IMR-90 (cell line): ENCODE results near the gene ELFN1. TPM values are rescaled to one million over a fixed set of nuclear protein-coding genes. Genes with fewer than 3 reads are reported as not detected.
A peak's percentile ranks its signal among the peaks of the same experiment; 100 is the strongest.

ENCODE experiments used
- ATAC-seq: fragments of 200-7000 bp; cut with Tn5 transposase; 2 replicates; pipeline ENCODE4 v1.9.1; 2020; ENCODE audit warnings: low read depth, mild to moderate bottlenecking, moderate library complexity
- BruUV-seq: library from RNA; stranded (reverse); fragments of 400-500 nt; replicated peaks from 2 replicates; lab custom pipeline; 2021; lab: Mats Ljungman, UMichigan
- CTCF ChIA-PET: fragments of 300-600 bp; formaldehyde crosslinking; extraction: SDS; loops from one replicate; lab custom pipeline; 2021; ENCODE audit warnings: antibody characterized with exemption; lab: Yijun Ruan, JAX
- POLR2A ChIA-PET: fragments of 300-600 bp; sonication (Branson Sonifier 250); formaldehyde crosslinking; loops from one replicate; lab custom pipeline; 2022; ENCODE audit warnings: antibody characterized with exemption; ENCODE audit not compliant: unreplicated experiment; lab: Charles Lee
- DNase-seq: peaks from one replicate; pipeline ENCODE4 v3.0.0; 2013
- H2AFZ ChIP-seq: replicated peaks from 2 replicates; pipeline ENCODE3; 2013; ENCODE audit warnings: low read length, mild to moderate bottlenecking; ENCODE audit not compliant: poor library complexity
- H2AK5ac ChIP-seq: 2 replicates; pipeline ENCODE4 v1.6.1; 2013; ENCODE audit warnings: low read depth, low read length, inconsistent platforms
- H2AK9ac ChIP-seq: replicated peaks from 2 replicates; pipeline ENCODE3; 2013; ENCODE audit warnings: mild to moderate bottlenecking, low read depth, low read length, moderate library complexity; ENCODE audit not compliant: poor library complexity
- H2BK120ac ChIP-seq: 2 replicates; pipeline ENCODE4 v1.6.1; 2013; ENCODE audit warnings: low read depth, low read length, inconsistent platforms
- H2BK15ac ChIP-seq: 3 replicates; pipeline ENCODE4 v1.6.1; 2013; ENCODE audit warnings: low read depth, low read length, inconsistent platforms
- H2BK20ac ChIP-seq: 2 replicates; pipeline ENCODE4 v1.6.1; 2013; ENCODE audit warnings: low read depth, mild to moderate bottlenecking, inconsistent platforms, low read length, moderate library complexity
- H2BK5ac ChIP-seq: 2 replicates; pipeline ENCODE4 v1.6.1; 2013; ENCODE audit warnings: mild to moderate bottlenecking, low read depth, low read length, inconsistent platforms; ENCODE audit not compliant: poor library complexity, severe bottlenecking
- H3K14ac ChIP-seq: replicated peaks from 2 replicates; pipeline ENCODE4 v1.6.1; 2013; ENCODE audit warnings: low read depth, low read length, inconsistent platforms
- H3K18ac ChIP-seq: 2 replicates; pipeline ENCODE4 v1.6.1; 2013; ENCODE audit warnings: low read depth, low read length, control low read depth
- H3K23ac ChIP-seq: 2 replicates; pipeline ENCODE4 v1.6.1; 2013; ENCODE audit warnings: low read depth, low read length, inconsistent platforms
- H3K27ac ChIP-seq: 2 replicates; pipeline ENCODE4 v1.5.1; 2013; ENCODE audit warnings: mild to moderate bottlenecking, control low read depth, low read length; ENCODE audit not compliant: insufficient read depth
- H3K27me3 ChIP-seq: 2 replicates; pipeline ENCODE4 v1.6.1; 2013; ENCODE audit warnings: low read length; ENCODE audit not compliant: control insufficient read depth, insufficient read depth
- H3K36me3 ChIP-seq: 2 replicates; pipeline ENCODE4 v1.6.1; 2013; ENCODE audit warnings: low read length, mixed read lengths; ENCODE audit not compliant: control insufficient read depth, insufficient read depth
- H3K4ac ChIP-seq: 2 replicates; pipeline ENCODE4 v1.6.1; 2013; ENCODE audit warnings: low read depth, low read length, inconsistent platforms
- H3K4me1 ChIP-seq: 2 replicates; pipeline ENCODE4 v1.6.1; 2013; ENCODE audit warnings: low read length, mixed read lengths; ENCODE audit not compliant: control insufficient read depth, insufficient read depth
- H3K4me2 ChIP-seq: 2 replicates; pipeline ENCODE4 v1.6.1; 2013; ENCODE audit warnings: low read depth, mild to moderate bottlenecking, control low read depth, low read length, moderate library complexity
- H3K4me3 ChIP-seq: 2 replicates; pipeline ENCODE4 v1.5.1; 2013; ENCODE audit warnings: low read depth, mild to moderate bottlenecking, control low read depth, low read length, moderate library complexity; ENCODE audit not compliant: insufficient read depth
- H3K56ac ChIP-seq: 2 replicates; pipeline ENCODE4 v1.6.1; 2013; ENCODE audit warnings: low read length, inconsistent platforms; ENCODE audit not compliant: insufficient read depth; ENCODE audit errors: extremely low read depth
- H3K79me1 ChIP-seq, 2 experiments: 2 replicates each; pipeline ENCODE4 v1.6.1; 2013; ENCODE audit warnings: low read length in 2 of 2, inconsistent platforms in 1 of 2, low read depth in 1 of 2
- H3K9ac ChIP-seq: 2 replicates; pipeline ENCODE4 v1.6.1; 2013; ENCODE audit warnings: low read depth, low read length, control low read depth
- H3K9me1 ChIP-seq: 2 replicates; pipeline ENCODE4 v1.6.1; 2013; ENCODE audit warnings: low read length, inconsistent platforms; ENCODE audit not compliant: insufficient read depth
- H3K9me3 ChIP-seq: 2 replicates; pipeline ENCODE4 v1.6.1; 2013; ENCODE audit warnings: low read length; ENCODE audit not compliant: control insufficient read depth, insufficient read depth
- H4K20me1 ChIP-seq: 2 replicates; pipeline ENCODE4 v1.6.1; 2013; ENCODE audit warnings: low read length, inconsistent platforms; ENCODE audit not compliant: insufficient read depth
- H4K5ac ChIP-seq: 2 replicates; pipeline ENCODE4 v1.6.1; 2013; ENCODE audit warnings: mild to moderate bottlenecking, low read depth, low read length, control low read depth
- H4K8ac ChIP-seq, 2 experiments: 2 replicates each; pipeline ENCODE4 v1.6.1; 2013; ENCODE audit warnings: low read depth in 2 of 2, low read length in 2 of 2, control low read depth in 1 of 2, inconsistent platforms in 1 of 2
- H4K91ac ChIP-seq: 2 replicates; pipeline ENCODE4 v1.6.1; 2013; ENCODE audit warnings: low read depth, low read length, inconsistent platforms; ENCODE audit not compliant: insufficient read depth
- MAFK ChIP-seq: IDR thresholded peaks from 2 replicates; pipeline ENCODE4 v1.6.1; 2012; ENCODE audit warnings: low read depth, low read length, improper control_type of control experiment
- MAZ ChIP-seq: IDR thresholded peaks from 2 replicates; pipeline ENCODE4 v1.6.1; 2012; ENCODE audit warnings: low read depth, mild to moderate bottlenecking, low read length, improper control_type of control experiment, moderate library complexity, borderline replicate concordance
- MXI1 ChIP-seq: IDR thresholded peaks from 2 replicates; pipeline ENCODE4 v1.6.1; 2012; ENCODE audit warnings: low read depth, mild to moderate bottlenecking, low read length, moderate library complexity, borderline replicate concordance
- WGBS, 2 experiments: methylation state at CpG; one replicate each; pipeline versions ENCODE4 v1.1.5 to v1.1.7; 2013; ENCODE audit warnings: missing lambda C conversion rate in 2 of 2; ENCODE audit not compliant: insufficient read length in 1 of 2; ENCODE audit errors: extremely low coverage in 2 of 2; 5-methylcytosine and 5-hydroxymethylcytosine counted together
- dilution Hi-C: fragments of 300-500 bp; cut with HindIII; formaldehyde crosslinking; loops from one replicate; pipeline ENCODE4 v1.14.3; 2018; ENCODE audit warnings: low sequenced_read_pairs; ENCODE audit not compliant: unreplicated experiment
- in situ Hi-C: fragments of 300-500 bp; cut with MboI; formaldehyde crosslinking; loops from 3 replicates; pipeline ENCODE4 v1.14.3; 2019; ENCODE audit warnings: low sequenced_read_pairs, inconsistent platforms, mixed read lengths
- intact Hi-C: fragments of 100-400 bp; cut with micrococcal nuclease; formaldehyde crosslinking; loops from 2 replicates; pipeline ENCODE4 v1.10.0; 2022
- polyA plus RNA-seq, 3 experiments: library from polyadenylated mRNA; depleted of rRNA; stranded (reverse); fragments of >200 nt; gene quantifications; 2 replicates each; pipeline ENCODE4 v1.2.3, GENCODE V29; 2012; ENCODE audit warnings: low replicate concordance in 1 of 3
- total RNA-seq: library from RNA; depleted of rRNA; stranded (reverse); fragments of >200 nt; gene quantifications from 2 replicates; pipeline ENCODE4 v1.2.3, GENCODE V29; 2012

The ELFN1 gene
- total and polyA plus RNA-seq, 2 of the 4 experiments (the other 2 are of a cell fraction), result 1.6 to 5.2 TPM

GRCh38 chr7:1693419-1693990, 23.4 kb downstream of the ELFN1 start:
- no peaks in the 10 kb centered on the region; a peak in 1 of 4 replicates for H3K79me1 ChIP-seq
- H3K14ac ChIP-seq, result no peak overlapping the region
- H3K4me1 ChIP-seq, result no peaks in the 10 kb centered on the region
- peaks cover 3% of the 10 kb centered on the region; the same call in 1 of the 2 replicates for H4K20me1 ChIP-seq
- no peak overlapping the region for H2BK5ac ChIP-seq
- ChIA-PET CTCF (no interaction called here), POLR2A (no interaction called here)
- peaks cover 5% of the 10 kb centered on the region; the same call in 1 of the 2 replicates for H3K27me3 ChIP-seq
- H3K4ac ChIP-seq, result no peak overlapping the region
- no peak overlapping the region for H3K23ac ChIP-seq
- no TSS peak for BruUV-seq
- H3K4me2 ChIP-seq, result no peak overlapping the region
- no peak overlapping the region for H3K9ac ChIP-seq
- no peak overlapping the region for H3K18ac ChIP-seq
- ATAC-seq (no peak), DNase-seq (no peak)
- dilution Hi-C loops, result no loop called here
- no peak overlapping the region for H3K56ac ChIP-seq
- no peaks in the 10 kb centered on the region for H3K9me1 ChIP-seq
- intact Hi-C loops, result no loop called here
- H3K27ac ChIP-seq, result no peak overlapping the region
- H2AFZ ChIP-seq, result peak overlapping the region; percentile 14
- no peaks in the 10 kb centered on the region for H3K9me3 ChIP-seq
- H2BK15ac ChIP-seq, result no peak overlapping the region
- H3K36me3 ChIP-seq, result no peaks in the 10 kb centered on the region
- H4K8ac ChIP-seq, result no peak overlapping the region
- in situ Hi-C loops, result no loop called here
- H4K5ac ChIP-seq, result no peak overlapping the region
- no peak overlapping the region for H2AK5ac ChIP-seq
- H4K91ac ChIP-seq, result no peak overlapping the region
- TF ChIP-seq MAFK, result no peak
- no peak for TF ChIP-seq MXI1
- TF ChIP-seq MAZ, result no peak
- H3K4me3 ChIP-seq, result no peak overlapping the region
- H2BK120ac ChIP-seq, result no peak overlapping the region
- WGBS, 2 experiments, result 91% methylated on average over 7 of the region's 25 CpGs; no CpG with 5 or more reads in 1 of the 2 experiments
- peak overlapping the region; percentile 28 for H2AK9ac ChIP-seq
- no peak overlapping the region for H2BK20ac ChIP-seq
